ENCODE results near the gene GEMIN8.

The GEMIN8 gene

GRCh38 chrX:13966071-13966792 is 63.5 kb downstream of the GEMIN8 start:
- no peak for TF ChIP-seq CTCF (IDR thresholded peaks at IDR 0.05; ENCODE audit: low read depth, low read length)
- no peak for TF ChIP-seq MAX (IDR thresholded peaks at IDR 0.05; ENCODE audit: low read depth, low read length)
- no peak for TF ChIP-seq POLR2A (IDR thresholded peaks at IDR 0.05; ENCODE audit: extremely low read depth, insufficient read length)
- TF ChIP-seq MYC (IDR thresholded peaks at IDR 0.05; ENCODE audit: low read depth, low read length) = no peak
- H3K4me3 ChIP-seq (ENCODE audit: low read depth, low read length) = no peak overlapping the region
- DNase-seq (ENCODE audit: low read depth) = no peak

- DNase-seq (ENCODE audit: low read depth) = no peak
- TF ChIP-seq MYC (IDR thresholded peaks at IDR 0.05; ENCODE audit: low read depth, low read length) = no peak
- no peak for TF ChIP-seq CTCF (IDR thresholded peaks at IDR 0.05; ENCODE audit: low read depth, low read length)
- TF ChIP-seq POLR2A (IDR thresholded peaks at IDR 0.05; ENCODE audit: extremely low read depth, insufficient read length) = no peak
- no peak for TF ChIP-seq MAX (IDR thresholded peaks at IDR 0.05; ENCODE audit: low read depth, low read length)
- H3K4me3 ChIP-seq (ENCODE audit: low read depth, low read length) = no peak overlapping the region
These were observed 64.2 kb downstream of the GEMIN8 start for GRCh38 chrX:13965531-13965930.

- no peak for TF ChIP-seq POLR2A (IDR thresholded peaks at IDR 0.05; ENCODE audit: extremely low read depth, insufficient read length)
- no peak for TF ChIP-seq MYC (IDR thresholded peaks at IDR 0.05; ENCODE audit: low read depth, low read length)
- no peak for TF ChIP-seq MAX (IDR thresholded peaks at IDR 0.05; ENCODE audit: low read depth, low read length)
- TF ChIP-seq CTCF (IDR thresholded peaks at IDR 0.05; ENCODE audit: low read depth, low read length) = no peak
- no peak for DNase-seq (ENCODE audit: low read depth)
These were observed 72.7 kb downstream of the GEMIN8 start for GRCh38 chrX:13956998-13957397.

More at GRCh38 chrX:13956998-13957397, 72.7 kb downstream of the GEMIN8 start:
- no peak overlapping the region for H3K4me3 ChIP-seq (ENCODE audit: low read depth, low read length)
